B cell (primary cell): ENCODE results near the gene ZNF423. TPM values are rescaled to one million over a fixed set of nuclear protein-coding genes. Genes with fewer than 3 reads are reported as not detected.

Experiments used
- ATAC-seq: fragments of 200-7000 bp; cut with Tn5 transposase; one replicate; pipeline ENCODE4 v1.10.0; 2021; ENCODE audit warnings: low read depth, mild to moderate bottlenecking, moderate number of reproducible peaks, moderate library complexity
- CTCF ChIA-PET: fragments of 350-600 bp; sonication (Branson Sonifier 250); formaldehyde crosslinking; loops from one replicate; lab custom pipeline; 2021; ENCODE audit warnings: antibody characterized with exemption, inconsistent platforms; lab: Charles Lee
- POLR2A ChIA-PET: fragments of 350-600 bp; sonication (Branson Sonifier 250); formaldehyde crosslinking; loops from one replicate; lab custom pipeline; 2021; ENCODE audit warnings: antibody characterized with exemption; lab: Charles Lee
- DNase-seq: peaks from one replicate; pipeline ENCODE4 v3.0.0; 2013
- H2AFZ ChIP-seq: 2 replicates; pipeline ENCODE4 v1.6.1; 2012; ENCODE audit warnings: mild to moderate bottlenecking, low read depth, low read length; ENCODE audit not compliant: insufficient read depth, poor library complexity, severe bottlenecking
- H3K27ac ChIP-seq, 2 donors: 1 replicate in 1 of 2; 2 replicates in 1 of 2; pipeline ENCODE4 v1.5.1; 2012 to 2013; ENCODE audit warnings: low read length in 2 of 2, mild to moderate bottlenecking in 2 of 2, moderate library complexity in 1 of 2
- H3K27me3 ChIP-seq, 4 experiments: fragments of 200-600 bp in 1 of 4; sonication (generic) in 1 of 4; replicated peaks in 1 of 4; 1 replicate in 2 of 4; 2 replicates in 2 of 4; pipeline versions ENCODE4 v1.6.1 to v1.7.0; 2013 to 2016; ENCODE audit warnings: low read length in 3 of 4, mild to moderate bottlenecking in 2 of 4, mixed read lengths in 1 of 4, moderate library complexity in 1 of 4; ENCODE audit not compliant: insufficient read depth in 4 of 4, control insufficient read depth in 3 of 4; ENCODE audit errors: control extremely low read depth in 1 of 4
- H3K36me3 ChIP-seq, 2 experiments: replicated peaks in 1 of 2; 1 replicate in 1 of 2; 2 replicates in 1 of 2; pipeline versions ENCODE4 v1.6.1 to v1.7.1; 2013; ENCODE audit warnings: low read length in 1 of 2; ENCODE audit not compliant: insufficient read depth in 2 of 2, control insufficient read depth in 1 of 2; ENCODE audit errors: control extremely low read depth in 1 of 2, extremely low read depth in 1 of 2
- H3K4me1 ChIP-seq, 2 donors: fragments of 200-600 bp in 1 of 2; sonication (generic) in 1 of 2; 1 replicate in 1 of 2; 2 replicates in 1 of 2; pipeline versions ENCODE4 v1.5.1 to v1.6.1; 2013 to 2017; ENCODE audit warnings: low read length in 2 of 2; ENCODE audit not compliant: control insufficient read depth in 2 of 2, insufficient read depth in 2 of 2
- H3K4me2 ChIP-seq: replicated peaks from 2 replicates; pipeline ENCODE3; 2012; ENCODE audit warnings: mild to moderate bottlenecking, low read depth, low read length; ENCODE audit not compliant: poor library complexity, severe bottlenecking
- H3K4me3 ChIP-seq, 5 experiments: fragments of 200-600 bp in 1 of 5; sonication (generic) in 1 of 5; 1 replicate in 3 of 5; 2 replicates in 2 of 5; pipeline versions ENCODE4 v1.5.1 to v1.7.0; 2011 to 2016; ENCODE audit warnings: low read length in 4 of 5, mild to moderate bottlenecking in 4 of 5, low read depth in 2 of 5, control low read depth in 1 of 5, moderate library complexity in 1 of 5; ENCODE audit not compliant: insufficient read depth in 1 of 5; ENCODE audit errors: control extremely low read depth in 1 of 5, extremely low read depth in 1 of 5
- H3K79me2 ChIP-seq: fragments of 200-600 bp; sonication (generic); one replicate; pipeline ENCODE4 v1.6.0; 2016; ENCODE audit warnings: low read length; ENCODE audit not compliant: control insufficient read depth, insufficient read depth
- H3K9ac ChIP-seq: fragments of 200-600 bp; sonication (generic); 2 replicates; pipeline ENCODE4 v1.6.1; 2017; ENCODE audit warnings: mild to moderate bottlenecking, low read length, moderate library complexity
- H3K9me3 ChIP-seq, 3 donors: one replicate each; pipeline versions ENCODE4 v1.6.1 to v1.7.1; 2013; ENCODE audit warnings: low read length in 2 of 3; ENCODE audit not compliant: control insufficient read depth in 2 of 3, insufficient read depth in 1 of 3; ENCODE audit errors: control extremely low read depth in 1 of 3
- H4K20me1 ChIP-seq: 2 replicates; pipeline ENCODE4 v1.6.0; 2012; ENCODE audit warnings: mild to moderate bottlenecking, low read length; ENCODE audit not compliant: insufficient read depth, control insufficient read depth, poor library complexity, severe bottlenecking
- H3K27ac Mint-ChIP-seq: one replicate; pipeline ENCODE4 v1.8.0; 2021; ENCODE audit warnings: mixed read lengths
- H3K27me3 Mint-ChIP-seq: one replicate; pipeline ENCODE4 v1.8.0; 2021; ENCODE audit warnings: mixed read lengths
- H3K4me1 Mint-ChIP-seq: one replicate; pipeline ENCODE4 v1.8.0; 2021; ENCODE audit warnings: mixed read lengths
- H3K4me3 Mint-ChIP-seq: one replicate; pipeline ENCODE4 v1.8.0; 2021; ENCODE audit warnings: mixed read lengths
- H3K9me3 Mint-ChIP-seq: one replicate; pipeline ENCODE4 v1.8.0; 2022; ENCODE audit warnings: mixed read lengths; ENCODE audit not compliant: insufficient read depth
- EZH2 ChIP-seq: IDR thresholded peaks from 2 replicates; pipeline ENCODE4 v1.6.1; 2012; ENCODE audit warnings: borderline replicate concordance, low read depth, mild to moderate bottlenecking, moderate library complexity, low read length; ENCODE audit not compliant: insufficient read depth, poor library complexity, severe bottlenecking
- WGBS: methylation state at CpG from one replicate; pipeline ENCODE4 v1.1.5; 2013; ENCODE audit warnings: missing lambda C conversion rate; ENCODE audit not compliant: insufficient coverage; 5-methylcytosine and 5-hydroxymethylcytosine counted together
- intact Hi-C: fragments of 100-400 bp; cut with micrococcal nuclease; formaldehyde crosslinking; loops from one replicate; pipeline ENCODE4 v1.10.0; 2022
- polyA plus RNA-seq: library from polyadenylated mRNA; depleted of rRNA; stranded (reverse); fragments of >200 nt; gene quantifications from 2 replicates; pipeline ENCODE4 v1.2.3, GENCODE V29; 2012
- total RNA-seq, 2 donors: library from RNA; stranded (reverse); fragments of 120-200 nt in 1 of 2; gene quantifications; 1 replicate in 1 of 2; 2 replicates in 1 of 2; pipeline versions ENCODE4 v1.2.3 to v1.2.4, GENCODE V29; 2013 to 2022
- TF ChIP-seq, protein P1 (sequence below): fragments of 200-600 bp; IDR thresholded peaks from one replicate; pipeline ENCODE4 v1.8.0; 2022; ENCODE audit warnings: antibody characterized with exemption, mild to moderate bottlenecking

The ZNF423 gene
- total and polyA plus RNA-seq, 2 donors (not counting 1 experiment from before 2014, with no cell fraction given): not detected

DNA sequence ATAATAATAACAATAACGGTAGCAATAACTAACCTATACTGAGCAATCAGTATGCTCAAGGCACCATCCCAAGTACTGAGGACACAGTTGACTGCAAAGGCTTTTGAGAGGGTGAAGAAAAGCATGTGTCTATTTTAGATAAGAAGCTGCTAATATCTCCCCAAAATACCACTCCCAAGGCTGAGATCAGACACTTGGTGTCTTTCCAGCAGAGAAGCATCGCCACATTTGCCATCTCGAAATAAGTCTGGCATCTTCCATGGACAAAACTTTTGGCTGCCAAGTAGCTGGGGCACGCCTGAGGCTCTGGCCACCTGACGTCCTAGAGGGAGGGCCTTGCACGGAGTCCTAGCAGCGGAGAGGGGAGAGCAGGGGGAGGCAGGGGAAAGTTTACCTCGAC lies 39.0 kb downstream of the ZNF423 start:
- Histone ChIP-seq H3K27ac (no peak overlapping the region), H3K36me3 (no peaks in the 10 kb centered on the region), H3K27me3 (no peaks in the 10 kb centered on the region), H3K79me2 (no peaks in the 10 kb centered on the region), H3K9me3 (peaks cover 0 to 5% (median 0%) of the 10 kb centered on the region in 3 donors), H3K4me2 (no peak overlapping the region), H3K9ac (no peak overlapping the region), H2AFZ (no peak overlapping the region), H3K4me1 (no peaks in the 10 kb centered on the region), H4K20me1 (no peaks in the 10 kb centered on the region), H3K4me3 (no peak overlapping the region)
- Mint-ChIP-seq H3K27me3 (no peaks in the 10 kb centered on the region), H3K9me3 (no peaks in the 10 kb centered on the region), H3K27ac (no peak overlapping the region), H3K4me1 (no peaks in the 10 kb centered on the region), H3K4me3 (no peak overlapping the region)
- TF ChIP-seq, protein P1, sequence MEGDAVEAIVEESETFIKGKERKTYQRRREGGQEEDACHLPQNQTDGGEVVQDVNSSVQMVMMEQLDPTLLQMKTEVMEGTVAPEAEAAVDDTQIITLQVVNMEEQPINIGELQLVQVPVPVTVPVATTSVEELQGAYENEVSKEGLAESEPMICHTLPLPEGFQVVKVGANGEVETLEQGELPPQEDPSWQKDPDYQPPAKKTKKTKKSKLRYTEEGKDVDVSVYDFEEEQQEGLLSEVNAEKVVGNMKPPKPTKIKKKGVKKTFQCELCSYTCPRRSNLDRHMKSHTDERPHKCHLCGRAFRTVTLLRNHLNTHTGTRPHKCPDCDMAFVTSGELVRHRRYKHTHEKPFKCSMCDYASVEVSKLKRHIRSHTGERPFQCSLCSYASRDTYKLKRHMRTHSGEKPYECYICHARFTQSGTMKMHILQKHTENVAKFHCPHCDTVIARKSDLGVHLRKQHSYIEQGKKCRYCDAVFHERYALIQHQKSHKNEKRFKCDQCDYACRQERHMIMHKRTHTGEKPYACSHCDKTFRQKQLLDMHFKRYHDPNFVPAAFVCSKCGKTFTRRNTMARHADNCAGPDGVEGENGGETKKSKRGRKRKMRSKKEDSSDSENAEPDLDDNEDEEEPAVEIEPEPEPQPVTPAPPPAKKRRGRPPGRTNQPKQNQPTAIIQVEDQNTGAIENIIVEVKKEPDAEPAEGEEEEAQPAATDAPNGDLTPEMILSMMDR: no peak
- TF ChIP-seq EZH2: no peak
- DNase-seq (no peak), ATAC-seq (no peak)
- intact Hi-C loops: no loop called here
- ChIA-PET CTCF (no interaction called here), POLR2A (no interaction called here)
- 94% methylated on average over 6 of the region's 8 CpGs for WGBS

DNA sequence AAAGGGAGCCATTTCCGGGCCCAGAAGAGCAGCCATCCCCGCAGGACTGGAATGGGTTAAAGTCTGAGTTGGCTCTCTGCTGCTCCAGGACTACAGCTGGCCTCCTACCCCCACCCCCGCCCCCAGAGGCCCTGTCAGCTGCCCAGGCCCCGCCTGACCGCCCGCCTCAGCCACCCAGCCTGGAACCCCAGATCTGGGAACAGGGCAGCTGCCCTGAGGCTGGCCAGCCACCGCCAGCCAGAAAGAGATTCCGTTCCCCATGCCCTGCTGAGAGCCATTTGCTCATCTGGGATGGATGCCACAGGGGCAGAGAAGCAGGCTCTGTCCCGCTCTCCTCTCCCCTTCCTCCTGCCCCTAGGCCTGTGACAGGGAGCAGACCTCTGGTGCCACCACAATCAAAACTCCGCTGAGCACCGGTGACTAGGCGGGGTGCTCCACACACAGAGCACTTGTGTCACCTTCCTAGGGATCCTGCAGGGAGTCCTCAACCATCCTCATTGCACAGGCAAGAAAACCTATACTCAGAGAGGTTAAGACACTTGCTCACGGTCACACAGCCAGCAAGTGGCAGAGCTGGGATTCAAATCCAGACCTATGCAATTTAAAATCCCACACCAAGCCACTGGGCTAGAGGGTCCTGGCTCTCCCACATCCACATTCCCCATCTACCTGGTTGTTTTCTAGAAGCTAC lies 44.1 kb downstream of the ZNF423 start:
- WGBS: 91% methylated on average over 11 of the region's 13 CpGs
- Histone ChIP-seq H3K9ac (no peak overlapping the region), H2AFZ (no peak overlapping the region), H3K27me3 (no peaks in the 10 kb centered on the region), H3K27ac (no peak overlapping the region), H4K20me1 (no peaks in the 10 kb centered on the region), H3K4me1 (no peaks in the 10 kb centered on the region), H3K79me2 (no peaks in the 10 kb centered on the region), H3K4me3 (no peak overlapping the region), H3K9me3 (no peaks in the 10 kb centered on the region), H3K36me3 (no peaks in the 10 kb centered on the region), H3K4me2 (no peak overlapping the region)
- no peak for DNase-seq
- Mint-ChIP-seq H3K4me1 (no peaks in the 10 kb centered on the region), H3K4me3 (no peak overlapping the region), H3K27ac (no peak overlapping the region), H3K9me3 (no peaks in the 10 kb centered on the region), H3K27me3 (peaks cover 6% of the 10 kb centered on the region)
- CTCF ChIA-PET: no interaction called here
- TF ChIP-seq, protein P1: no peak
- TF ChIP-seq EZH2: no peak
- POLR2A ChIA-PET: no interaction called here
- no peak for ATAC-seq
- intact Hi-C loops: no loop called here
